Stomach (tissue), 9 donors: ENCODE results near the gene ATRNL1. TPM values are rescaled to one million over a fixed set of nuclear protein-coding genes. Genes with fewer than 3 reads are reported as not detected.

Experiments
- DNase-seq, 2 donors: peaks; one replicate each; pipeline versions ENCODE4 v3.0.0 to v3.0.0-alpha.2; 2013 to 2019
- H3K27ac ChIP-seq, 5 donors: fragments of 200-600 bp in 4 of 5; sonication (generic) in 4 of 5; one replicate each; pipeline ENCODE4 v1.5.1; 2013 to 2019; ENCODE audit warnings: mild to moderate bottlenecking in 1 of 5, moderate library complexity in 1 of 5
- H3K27me3 ChIP-seq, 3 donors: fragments of 200-600 bp; sonication (generic); one replicate each; pipeline ENCODE4 v1.5.1; 2017 to 2019; ENCODE audit warnings: mixed run types in 1 of 3
- H3K36me3 ChIP-seq, 4 donors: fragments of 200-600 bp; sonication (generic); 1 replicate in 3 of 4; 2 replicates in 1 of 4; pipeline ENCODE4 v1.5.1; 2016 to 2019
- H3K4me1 ChIP-seq, 4 donors: fragments of 200-600 bp; sonication (generic); one replicate each; pipeline ENCODE4 v1.5.1; 2016 to 2019
- H3K4me3 ChIP-seq, 4 donors: fragments of 200-600 bp; sonication (generic) in 3 of 4; one replicate each; pipeline ENCODE4 v1.5.1; 2016 to 2019; ENCODE audit warnings: mild to moderate bottlenecking in 1 of 4
- H3K9me3 ChIP-seq, 4 donors: fragments of 200-600 bp; sonication (generic); one replicate each; pipeline ENCODE4 v1.5.1; 2016 to 2019
- EP300 ChIP-seq: sonication (generic); formaldehyde crosslinking; IDR thresholded peaks from one replicate; pipeline ENCODE4 v1.6.1; 2017; ENCODE audit warnings: antibody characterized with exemption
- POLR2A ChIP-seq, 4 donors: fragments of 450-650 bp; IDR thresholded peaks; one replicate each; pipeline ENCODE4 v1.6.1; 2016; ENCODE audit warnings: antibody characterized with exemption in 4 of 4, control low read depth in 2 of 4, mild to moderate bottlenecking in 1 of 4, moderate library complexity in 1 of 4
- POLR2AphosphoS5 ChIP-seq, 3 donors: sonication (generic); formaldehyde crosslinking; IDR thresholded peaks; one replicate each; pipeline ENCODE4 v1.6.1; 2016; ENCODE audit warnings: antibody characterized with exemption in 3 of 3
- whole genome bisulfite sequencing, 5 donors: extraction: QIAGEN DNeasy Blood & Tissue Kit in 3 of 5; methylation state at CpG; one replicate each; pipeline versions ENCODE4 v1.1.5 to v1.1.7; 2013 to 2018; 5-methylcytosine and 5-hydroxymethylcytosine counted together
- intact Hi-C: fragments of 100-400 bp; cut with DNase I; formaldehyde crosslinking; loops from one replicate; pipeline ENCODE4 v1.15.1; 2023; ENCODE audit warnings: low total_unique reads
- polyA plus RNA-seq, 3 donors: library from polyadenylated mRNA; stranded (reverse); fragments of 200-250 nt; gene quantifications; one replicate each; pipeline ENCODE4 v1.2.3, GENCODE V29; 2013
- total RNA-seq, 5 donors: library from RNA; depleted of rRNA; stranded (reverse); fragments of >200 nt; gene quantifications; one replicate each; pipeline versions ENCODE4 v1.1.0 to v1.2.3, GENCODE V29; 2014 to 2016
- TF ChIP-seq, protein P1 (sequence below), 7 experiments: fragments of 450-650 bp in 4 of 7; fragments of 200-600 bp in 3 of 7; sonication (generic) in 3 of 7; IDR thresholded peaks; one replicate each; pipeline ENCODE4 v1.5.1; 2016 to 2019; ENCODE audit warnings: antibody characterized with exemption in 7 of 7, control low read depth in 2 of 7, mild to moderate bottlenecking in 1 of 7
- donor health status: healthy with polysubstance abuse.
- donor health status: Bipolar disorder and iron deficiency.
- donor health status: healthy.

The ATRNL1 gene
- total and polyA plus RNA-seq, 8 donors, result 0.12 to 50.7 (median 0.72) TPM; not detected in 1

DNA sequence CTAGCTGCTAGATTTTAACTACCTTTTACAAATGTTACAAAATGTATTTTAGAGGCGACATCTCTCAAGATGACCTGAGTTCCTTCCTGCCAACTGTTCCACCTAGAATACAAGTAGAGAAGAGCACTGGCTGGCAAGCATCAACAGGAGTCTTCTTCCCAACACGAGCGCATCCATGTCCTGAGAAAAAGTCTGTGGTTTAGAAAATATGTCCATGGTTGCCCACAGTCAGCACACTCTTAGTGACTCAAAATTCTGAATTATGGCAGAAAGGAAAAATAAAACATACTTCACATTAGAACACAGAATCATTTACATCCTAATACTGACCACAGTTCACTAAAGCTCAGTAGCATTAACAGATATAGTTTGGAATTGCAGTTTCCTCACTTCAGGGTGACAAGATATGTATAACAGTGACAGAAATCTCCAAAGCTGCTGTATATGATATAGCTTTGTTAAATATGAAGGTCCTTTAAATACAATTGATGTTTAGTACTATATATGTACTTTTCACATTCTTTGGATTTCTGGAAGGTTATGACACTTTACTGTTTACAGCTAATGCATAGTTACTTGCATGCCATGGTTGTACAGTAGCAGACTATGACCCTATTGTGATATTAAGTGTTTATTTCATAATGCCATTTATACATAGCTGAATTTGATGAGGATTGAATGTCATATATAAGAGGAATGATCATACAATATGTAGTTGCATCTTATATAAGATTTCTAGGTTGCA lies 852.7 kb downstream of the ATRNL1 start:
- no peak for DNase-seq
- Histone ChIP-seq H3K27ac (no peak overlapping the region), H3K9me3 (no peaks in the 10 kb centered on the region), H3K27me3 (no peaks in the 10 kb centered on the region), H3K4me3 (no peak overlapping the region), H3K4me1 (peaks cover 0 to 5% (median 0%) of the 10 kb centered on the region in 4 donors), H3K36me3 (no peaks in the 10 kb centered on the region)
- 92 to 97% (median 94%) methylated on average over 3 of the region's 3 CpGs for WGBS, 5 donors
- intact Hi-C loops, result no loop called here
- TF ChIP-seq POLR2AphosphoS5 (IDR thresholded peaks at IDR 0.05) (no peak), EP300 (no peak), POLR2A (IDR thresholded peaks at IDR 0.05) (no peak)
- TF ChIP-seq, protein P1, sequence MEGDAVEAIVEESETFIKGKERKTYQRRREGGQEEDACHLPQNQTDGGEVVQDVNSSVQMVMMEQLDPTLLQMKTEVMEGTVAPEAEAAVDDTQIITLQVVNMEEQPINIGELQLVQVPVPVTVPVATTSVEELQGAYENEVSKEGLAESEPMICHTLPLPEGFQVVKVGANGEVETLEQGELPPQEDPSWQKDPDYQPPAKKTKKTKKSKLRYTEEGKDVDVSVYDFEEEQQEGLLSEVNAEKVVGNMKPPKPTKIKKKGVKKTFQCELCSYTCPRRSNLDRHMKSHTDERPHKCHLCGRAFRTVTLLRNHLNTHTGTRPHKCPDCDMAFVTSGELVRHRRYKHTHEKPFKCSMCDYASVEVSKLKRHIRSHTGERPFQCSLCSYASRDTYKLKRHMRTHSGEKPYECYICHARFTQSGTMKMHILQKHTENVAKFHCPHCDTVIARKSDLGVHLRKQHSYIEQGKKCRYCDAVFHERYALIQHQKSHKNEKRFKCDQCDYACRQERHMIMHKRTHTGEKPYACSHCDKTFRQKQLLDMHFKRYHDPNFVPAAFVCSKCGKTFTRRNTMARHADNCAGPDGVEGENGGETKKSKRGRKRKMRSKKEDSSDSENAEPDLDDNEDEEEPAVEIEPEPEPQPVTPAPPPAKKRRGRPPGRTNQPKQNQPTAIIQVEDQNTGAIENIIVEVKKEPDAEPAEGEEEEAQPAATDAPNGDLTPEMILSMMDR (IDR thresholded peaks at IDR 0.05), result no peak

DNA sequence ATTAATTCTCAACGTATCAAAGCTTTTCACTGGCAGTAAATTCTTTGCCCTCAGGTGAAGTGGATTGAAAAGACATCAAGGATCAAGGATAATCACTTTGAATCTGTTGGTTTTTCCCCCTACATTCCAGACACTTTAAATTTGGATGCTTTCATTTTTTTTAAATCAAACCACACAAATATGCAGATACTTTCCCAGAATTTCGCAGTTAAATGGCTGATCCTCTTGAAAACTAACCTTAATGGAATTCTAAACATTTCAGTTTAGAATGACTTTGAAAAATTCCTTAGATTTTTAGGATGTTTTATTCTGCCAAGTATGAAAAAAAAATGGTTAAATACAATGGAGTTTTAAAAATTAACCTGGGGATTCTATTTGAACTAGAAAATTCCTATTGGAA lies 853.9 kb downstream of the ATRNL1 start:
- Histone ChIP-seq H3K4me3 (no peak overlapping the region), H3K9me3 (no peaks in the 10 kb centered on the region), H3K36me3 (no peaks in the 10 kb centered on the region), H3K27ac (no peak overlapping the region), H3K4me1 (peaks cover 0 to 5% (median 0%) of the 10 kb centered on the region in 4 donors), H3K27me3 (no peaks in the 10 kb centered on the region)
- TF ChIP-seq POLR2AphosphoS5 (IDR thresholded peaks at IDR 0.05) (no peak), POLR2A (IDR thresholded peaks at IDR 0.05) (no peak), EP300 (no peak)
- TF ChIP-seq, protein P1 (IDR thresholded peaks at IDR 0.05), result no peak
- no peak for DNase-seq
- 71 to 88% (median 80%) methylated on average over 2 of the region's 2 CpGs for WGBS, 5 donors
- intact Hi-C loops, result no loop called here

DNA sequence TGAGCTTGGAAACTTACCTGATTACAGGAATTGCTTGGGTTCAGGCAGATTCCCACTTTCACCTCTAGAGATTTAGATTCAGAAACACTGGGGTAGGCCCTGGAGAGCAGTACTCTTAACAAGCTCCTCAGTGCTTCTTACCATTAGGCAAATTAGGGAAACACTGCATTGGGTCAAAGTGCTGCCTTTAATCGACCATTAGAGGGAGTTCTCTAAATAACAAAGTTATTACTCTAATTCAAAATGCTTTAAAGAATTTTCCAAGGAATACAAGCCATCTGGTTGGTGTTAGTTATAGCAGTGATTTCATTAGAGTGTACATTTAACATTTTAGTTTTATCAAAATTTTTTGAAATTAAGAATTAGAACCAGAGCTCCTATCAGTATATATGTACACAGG lies 855.3 kb downstream of the ATRNL1 start:
- WGBS, 5 donors, result 0 to 11% (median 7%) methylated on average over 1 of the region's 1 CpG
- no peak for TF ChIP-seq POLR2A (IDR thresholded peaks at IDR 0.05)
- TF ChIP-seq, protein P1 (IDR thresholded peaks at IDR 0.05), result peak in 2 of 7 experiments; percentile 13 to 28
- DNase-seq, result peak in 1 of 2 donors; percentile 47
- H3K4me1 ChIP-seq, result peaks cover 0 to 5% (median 2%) of the 10 kb centered on the region in 4 donors
- H3K36me3 ChIP-seq, result no peaks in the 10 kb centered on the region
- intact Hi-C loops, result no loop called here
- H3K9me3 ChIP-seq, result no peaks in the 10 kb centered on the region
- no peak overlapping the region for H3K4me3 ChIP-seq
- H3K27ac ChIP-seq, result no peak overlapping the region
- H3K27me3 ChIP-seq, result no peaks in the 10 kb centered on the region

DNA sequence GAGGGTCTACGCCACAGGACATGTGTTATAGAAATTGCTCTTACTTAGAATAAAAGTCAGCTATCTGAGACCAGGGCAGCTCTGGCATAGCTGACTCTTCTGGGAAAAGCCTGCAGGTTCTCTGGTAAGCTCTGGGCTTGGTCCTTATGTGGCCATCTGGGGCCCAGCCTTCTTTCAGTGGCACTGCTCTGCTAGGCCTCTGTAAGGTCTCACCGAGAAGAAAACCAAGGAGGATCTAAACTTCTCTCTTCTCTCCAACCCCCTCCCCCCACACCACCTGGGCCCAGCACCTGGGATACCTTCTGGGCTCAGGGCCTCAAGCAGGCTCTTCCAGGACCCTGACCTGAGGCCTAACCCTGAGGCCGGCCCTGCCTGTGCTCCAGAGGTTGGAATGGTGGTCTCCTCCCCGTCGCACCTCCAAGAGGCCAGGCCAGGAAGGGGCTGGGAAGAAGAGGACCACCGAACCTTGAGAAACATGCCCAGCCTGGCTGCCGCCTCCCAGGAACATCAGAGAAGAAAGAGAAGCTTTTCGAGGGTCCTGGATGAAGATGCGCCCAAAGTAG lies 856.2 kb downstream of the ATRNL1 start:
- Histone ChIP-seq H3K36me3 (no peaks in the 10 kb centered on the region), H3K4me1 (peaks cover 0 to 6% (median 2%) of the 10 kb centered on the region in 4 donors), H3K4me3 (no peak overlapping the region), H3K27ac (no peak overlapping the region), H3K27me3 (no peaks in the 10 kb centered on the region), H3K9me3 (no peaks in the 10 kb centered on the region)
- 84 to 94% (median 91%) methylated on average over 7 to 9 of the region's 9 CpGs for WGBS, 5 donors
- TF ChIP-seq POLR2A (IDR thresholded peaks at IDR 0.05), result no peak
- TF ChIP-seq, protein P1 (IDR thresholded peaks at IDR 0.05), result no peak
- no peak for TF ChIP-seq EP300
- no peak for TF ChIP-seq POLR2AphosphoS5 (IDR thresholded peaks at IDR 0.05)
- intact Hi-C loops, result no loop called here
- DNase-seq, result no peak
